ENCODE results near the gene DSC1.

DNA sequence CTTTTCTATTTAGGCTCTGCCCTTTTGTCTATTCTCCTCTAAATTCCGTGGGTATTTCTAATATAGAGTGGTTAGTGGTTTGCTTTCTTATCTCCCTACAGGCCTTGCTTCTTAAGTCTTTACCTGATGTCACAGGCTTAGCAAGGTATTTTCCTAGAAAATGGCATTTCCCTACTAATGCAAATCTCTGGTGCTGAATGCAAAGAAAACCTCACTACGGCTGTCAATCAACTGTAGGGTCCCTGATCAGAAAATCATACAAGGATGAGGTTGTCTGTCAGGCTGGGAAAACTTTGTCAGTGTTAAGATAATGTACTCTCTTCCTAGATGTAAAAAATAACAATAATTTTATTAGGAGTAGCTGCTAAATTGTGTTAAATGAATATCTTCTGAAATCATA, 27.1 kb upstream of the DSC1 start:
- TF ChIP-seq, protein P1, sequence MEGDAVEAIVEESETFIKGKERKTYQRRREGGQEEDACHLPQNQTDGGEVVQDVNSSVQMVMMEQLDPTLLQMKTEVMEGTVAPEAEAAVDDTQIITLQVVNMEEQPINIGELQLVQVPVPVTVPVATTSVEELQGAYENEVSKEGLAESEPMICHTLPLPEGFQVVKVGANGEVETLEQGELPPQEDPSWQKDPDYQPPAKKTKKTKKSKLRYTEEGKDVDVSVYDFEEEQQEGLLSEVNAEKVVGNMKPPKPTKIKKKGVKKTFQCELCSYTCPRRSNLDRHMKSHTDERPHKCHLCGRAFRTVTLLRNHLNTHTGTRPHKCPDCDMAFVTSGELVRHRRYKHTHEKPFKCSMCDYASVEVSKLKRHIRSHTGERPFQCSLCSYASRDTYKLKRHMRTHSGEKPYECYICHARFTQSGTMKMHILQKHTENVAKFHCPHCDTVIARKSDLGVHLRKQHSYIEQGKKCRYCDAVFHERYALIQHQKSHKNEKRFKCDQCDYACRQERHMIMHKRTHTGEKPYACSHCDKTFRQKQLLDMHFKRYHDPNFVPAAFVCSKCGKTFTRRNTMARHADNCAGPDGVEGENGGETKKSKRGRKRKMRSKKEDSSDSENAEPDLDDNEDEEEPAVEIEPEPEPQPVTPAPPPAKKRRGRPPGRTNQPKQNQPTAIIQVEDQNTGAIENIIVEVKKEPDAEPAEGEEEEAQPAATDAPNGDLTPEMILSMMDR (IDR thresholded peaks at IDR 0.05): no peak
- TF ChIP-seq EZH2phosphoT487 (IDR thresholded peaks at IDR 0.05) (no peak), EZH2 (IDR thresholded peaks at IDR 0.05) (no peak)
